ENCODE measurements around the gene ITPRIPL2. TPM values are rescaled to one million over a fixed set of nuclear protein-coding genes. Genes with fewer than 3 reads are reported as not detected.
A peak's percentile ranks its signal among the peaks of the same experiment; 100 is the strongest.

Gene ITPRIPL2
- polyA plus RNA-seq, 1 donor from 2014 or later, result not detected

- Histone ChIP-seq H3K9me2 (ENCODE audit: insufficient read depth, low read length) (no peaks in the 10 kb centered on the region), H3K9me3 (ENCODE audit: low read length) (no peaks in the 10 kb centered on the region), H3F3A (ENCODE audit: insufficient read depth, low read length, poor library complexity, severe bottlenecking) (no peaks in the 10 kb centered on the region), H3K9ac (ENCODE audit: low read length) (peak overlapping the region; percentile 53), H3K4me3 (ENCODE audit: low read length) (peak overlapping the region; percentile 77), H4K20me1 (ENCODE audit: insufficient read depth) (no peaks in the 10 kb centered on the region), H3K36me3 (ENCODE audit: insufficient read depth, low read length) (no peaks in the 10 kb centered on the region), H3K27ac (ENCODE audit: low read length) (no peak overlapping the region), H3K4me2 (ENCODE audit: low read length) (peak overlapping the region; percentile 14), H2AFZ (ENCODE audit: low read depth, low read length) (peak overlapping the region; percentile 45), H3K79me2 (replicated peaks; ENCODE audit: insufficient read depth, low read length) (no peaks in the 10 kb centered on the region), H3K27me3 (ENCODE audit: insufficient read depth, low read depth, low read length) (peaks cover 9% of the 10 kb centered on the region)
- no peak for TF ChIP-seq POLR2AphosphoS5 (IDR thresholded peaks at IDR 0.05)
- no peak for TF ChIP-seq MXI1 (conservative IDR thresholded peaks at IDR 0.05; ENCODE audit: poor library complexity, severe bottlenecking)
- no peak for TF ChIP-seq CTCF (IDR thresholded peaks at IDR 0.05; ENCODE audit: poor library complexity, severe bottlenecking)
- no peak for TF ChIP-seq EP300 (conservative IDR thresholded peaks at IDR 0.05; ENCODE audit: poor library complexity, severe bottlenecking)
- TF ChIP-seq EZH2 (IDR thresholded peaks at IDR 0.05; ENCODE audit: borderline replicate concordance, insufficient read depth, low read length, poor library complexity, severe bottlenecking), result no peak
- no peak for TF ChIP-seq RAD21 (conservative IDR thresholded peaks at IDR 0.05)
- no peak for TF ChIP-seq REST (IDR thresholded peaks at IDR 0.05; ENCODE audit: borderline replicate concordance)
- TF ChIP-seq SMC3 (conservative IDR thresholded peaks at IDR 0.05; ENCODE audit: poor library complexity), result no peak
- no peak for TF ChIP-seq TAF1 (IDR thresholded peaks at IDR 0.05; ENCODE audit: low read depth)
Observed at GRCh38 chr16:19168371-19169081, 54.8 kb downstream of the ITPRIPL2 start.

- no peak overlapping the region for H3K27ac ChIP-seq (ENCODE audit: low read length)
- TF ChIP-seq RAD21 (conservative IDR thresholded peaks at IDR 0.05), result no peak
- no peak for TF ChIP-seq MXI1 (conservative IDR thresholded peaks at IDR 0.05; ENCODE audit: poor library complexity, severe bottlenecking)
- no peak for TF ChIP-seq POLR2AphosphoS5 (IDR thresholded peaks at IDR 0.05)
- TF ChIP-seq REST (IDR thresholded peaks at IDR 0.05; ENCODE audit: borderline replicate concordance), result no peak
- no peak for TF ChIP-seq EP300 (conservative IDR thresholded peaks at IDR 0.05; ENCODE audit: poor library complexity, severe bottlenecking)
- TF ChIP-seq CTCF (IDR thresholded peaks at IDR 0.05; ENCODE audit: poor library complexity, severe bottlenecking), result no peak
- no peak for TF ChIP-seq TAF1 (IDR thresholded peaks at IDR 0.05; ENCODE audit: low read depth)
- no peak for TF ChIP-seq SMC3 (conservative IDR thresholded peaks at IDR 0.05; ENCODE audit: poor library complexity)
- TF ChIP-seq EZH2 (IDR thresholded peaks at IDR 0.05; ENCODE audit: borderline replicate concordance, insufficient read depth, low read length, poor library complexity, severe bottlenecking), result no peak
- H3K27me3 ChIP-seq (ENCODE audit: insufficient read depth, low read depth, low read length), result peaks cover 9% of the 10 kb centered on the region
- no peaks in the 10 kb centered on the region for H3K36me3 ChIP-seq (ENCODE audit: insufficient read depth, low read length)
- peak overlapping the region; percentile 53 for H3K9ac ChIP-seq (ENCODE audit: low read length)
- no peaks in the 10 kb centered on the region for H3K9me2 ChIP-seq (ENCODE audit: insufficient read depth, low read length)
- H3K4me3 ChIP-seq (ENCODE audit: low read length), result peak overlapping the region; percentile 77
- H3K79me2 ChIP-seq (replicated peaks; ENCODE audit: insufficient read depth, low read length), result no peaks in the 10 kb centered on the region
- H3F3A ChIP-seq (ENCODE audit: insufficient read depth, low read length, poor library complexity, severe bottlenecking), result no peaks in the 10 kb centered on the region
- H3K4me2 ChIP-seq (ENCODE audit: low read length), result no peak overlapping the region
- no peaks in the 10 kb centered on the region for H4K20me1 ChIP-seq (ENCODE audit: insufficient read depth)
- H3K9me3 ChIP-seq (ENCODE audit: low read length), result no peaks in the 10 kb centered on the region
- H2AFZ ChIP-seq (ENCODE audit: low read depth, low read length), result no peak overlapping the region
Observed at GRCh38 chr16:19169082-19169639, 55.4 kb downstream of the ITPRIPL2 start.

Measured in neural cell (in vitro differentiated cells).